Transverse colon (tissue), 4 donors: Measurements from ENCODE around the gene LTBP2. TPM values are rescaled to one million over a fixed set of nuclear protein-coding genes. Genes with fewer than 3 reads are reported as not detected.

Experiments
- DNase-seq: peaks from one replicate; pipeline ENCODE4 v3.0.0-alpha.2; 2019
- H3K27ac ChIP-seq, 4 donors: fragments of 200-600 bp; sonication (generic); 2 replicates each; pipeline ENCODE4 v1.5.1; 2016 to 2018; ENCODE audit warnings: inconsistent platforms in 4 of 4
- H3K27me3 ChIP-seq: fragments of 200-600 bp; sonication (generic); 2 replicates; pipeline ENCODE4 v1.5.1; 2017; ENCODE audit warnings: inconsistent platforms
- H3K36me3 ChIP-seq, 4 donors: fragments of 200-600 bp; sonication (generic); 2 replicates each; pipeline ENCODE4 v1.5.1; 2017 to 2019; ENCODE audit warnings: inconsistent platforms in 4 of 4
- H3K4me1 ChIP-seq, 4 donors: fragments of 200-600 bp; sonication (generic); 2 replicates each; pipeline ENCODE4 v1.5.1; 2017 to 2020; ENCODE audit warnings: inconsistent platforms in 4 of 4
- H3K4me3 ChIP-seq, 4 donors: fragments of 200-600 bp; sonication (generic); 1 replicate in 1 of 4; 2 replicates in 3 of 4; pipeline versions ENCODE4 v1.5.1 to v1.6.1; 2017 to 2019; ENCODE audit warnings: inconsistent platforms in 4 of 4
- H3K9me3 ChIP-seq, 2 donors: fragments of 200-600 bp; sonication (generic); 2 replicates each; pipeline ENCODE4 v1.5.1; 2017 to 2019; ENCODE audit warnings: inconsistent platforms in 2 of 2
- CTCF ChIP-seq, 5 experiments: fragments of 200-600 bp in 3 of 5; fragments of 450-650 bp in 2 of 5; sonication (generic) in 3 of 5; IDR thresholded peaks; 1 replicate in 2 of 5; 2 replicates in 3 of 5; pipeline ENCODE4 v1.5.1; 2016 to 2017; ENCODE audit warnings: antibody characterized with exemption in 5 of 5, inconsistent platforms in 3 of 5, mild to moderate bottlenecking in 2 of 5, moderate library complexity in 1 of 5
- EP300 ChIP-seq: sonication (generic); formaldehyde crosslinking; IDR thresholded peaks from one replicate; pipeline ENCODE4 v1.6.1; 2017; ENCODE audit warnings: antibody characterized with exemption, low read depth
- POLR2A ChIP-seq: fragments of 450-650 bp; IDR thresholded peaks from one replicate; pipeline ENCODE4 v1.6.1; 2016; ENCODE audit warnings: antibody characterized with exemption, mild to moderate bottlenecking, moderate library complexity
- POLR2AphosphoS5 ChIP-seq, 3 donors: sonication (generic); formaldehyde crosslinking; IDR thresholded peaks; one replicate each; pipeline ENCODE4 v1.6.1; 2016; ENCODE audit warnings: antibody characterized with exemption in 3 of 3
- WGBS, 2 donors: methylation state at CpG; one replicate each; pipeline ENCODE4 v1.1.5; 2018; ENCODE audit warnings: low coverage in 1 of 2; 5-methylcytosine and 5-hydroxymethylcytosine counted together
- in situ Hi-C, 4 donors: fragments of 200-750 bp; cut with MboI; loops; one replicate each; pipeline versions ENCODE4 v1.15.0 to v1.15.1; 2017; ENCODE audit warnings: low sequenced_read_pairs in 3 of 4, low pct_ligation_motif_present in 1 of 4, low pct_unique_long_range_greater_than_20kb in 1 of 4
- intact Hi-C: fragments of 100-400 bp; cut with DNase I; formaldehyde crosslinking; loops from one replicate; pipeline ENCODE4 v1.15.1; 2023; ENCODE audit warnings: low total_unique reads
- total RNA-seq, 4 donors: library from RNA; depleted of rRNA; stranded (reverse); fragments of >200 nt; gene quantifications; one replicate each; pipeline ENCODE4 v1.1.0, GENCODE V29; 2016

The LTBP2 gene
- total RNA-seq, 4 donors from 2014 or later, result 9.7 to 15.3 (median 11.9) TPM

- no peak for DNase-seq
These were observed 56.5 kb downstream of the LTBP2 start for GRCh38 chr14:74555476-74556050.

GRCh38 chr14:74554742-74555362 lies 57.2 kb downstream of the LTBP2 start:
- TF ChIP-seq POLR2AphosphoS5 (IDR thresholded peaks at IDR 0.05), result no peak
- no peak for TF ChIP-seq CTCF (IDR thresholded peaks at IDR 0.05)
- no peak for TF ChIP-seq EP300
- no peak for TF ChIP-seq POLR2A
- H3K9me3 ChIP-seq, result no peaks in the 10 kb centered on the region
- H3K27me3 ChIP-seq, result no peaks in the 10 kb centered on the region
- in situ Hi-C loops (no loop called here), intact Hi-C loops (no loop called here)
- peaks cover 0 to 7% (median 0%) of the 10 kb centered on the region in 4 donors for H3K4me1 ChIP-seq
- H3K27ac ChIP-seq, result no peak overlapping the region
- DNase-seq, result no peak
- H3K36me3 ChIP-seq, result no peaks in the 10 kb centered on the region
- 73 to 78% methylated on average over 6 to 8 of the region's 8 CpGs for WGBS, 2 donors
- no peak overlapping the region for H3K4me3 ChIP-seq

More at GRCh38 chr14:74555476-74556050, 56.5 kb downstream of the LTBP2 start:
- H3K36me3 ChIP-seq, result no peaks in the 10 kb centered on the region
- TF ChIP-seq POLR2A, result no peak
- no peak for TF ChIP-seq EP300
- TF ChIP-seq CTCF (IDR thresholded peaks at IDR 0.05), result no peak
- no peak for TF ChIP-seq POLR2AphosphoS5 (IDR thresholded peaks at IDR 0.05)
- H3K27ac ChIP-seq, result no peak overlapping the region
- WGBS, 2 donors, result 88% methylated on average over 15 of the region's 15 CpGs; no CpG with 5 or more reads in 1 of the 2 donors
- intact Hi-C loops (no loop called here), in situ Hi-C loops (no loop called here)
- no peaks in the 10 kb centered on the region for H3K9me3 ChIP-seq
- H3K4me1 ChIP-seq, result peaks cover 0 to 7% (median 0%) of the 10 kb centered on the region in 4 donors
- H3K27me3 ChIP-seq, result no peaks in the 10 kb centered on the region
- no peak overlapping the region for H3K4me3 ChIP-seq

- H3K4me1 ChIP-seq, result peaks cover 0 to 7% (median 0%) of the 10 kb centered on the region in 4 donors
- H3K36me3 ChIP-seq, result no peaks in the 10 kb centered on the region
- H3K27me3 ChIP-seq, result no peaks in the 10 kb centered on the region
- H3K27ac ChIP-seq, result peak overlapping the region; percentile 23 to 38 (median 32)
- DNase-seq, result peak; percentile 44
- 76% methylated on average over 6 of the region's 6 CpGs; no CpG with 5 or more reads in 1 of the 2 donors for WGBS, 2 donors
- intact Hi-C loops, result no loop called here
- H3K9me3 ChIP-seq, result no peaks in the 10 kb centered on the region
- no peak overlapping the region for H3K4me3 ChIP-seq
- TF ChIP-seq POLR2AphosphoS5 (IDR thresholded peaks at IDR 0.05) (peak in 2 of 3 donors; percentile 13 to 36), CTCF (IDR thresholded peaks at IDR 0.05) (no peak)
- in situ Hi-C loops, result no loop called here
These were observed 59.4 kb downstream of the LTBP2 start for GRCh38 chr14:74552623-74553022.

GRCh38 chr14:74551431-74552371 lies 60.3 kb downstream of the LTBP2 start:
- H3K9me3 ChIP-seq, result no peaks in the 10 kb centered on the region
- H3K4me1 ChIP-seq, result peaks cover 0 to 7% (median 0%) of the 10 kb centered on the region in 4 donors
- H3K27me3 ChIP-seq, result no peaks in the 10 kb centered on the region
- H3K36me3 ChIP-seq, result no peaks in the 10 kb centered on the region
- 60 to 67% methylated on average over 7 to 17 of the region's 21 CpGs for WGBS, 2 donors
- intact Hi-C loops, result no loop called here
- no peak overlapping the region for H3K4me3 ChIP-seq
- in situ Hi-C loops, result no loop called here
- DNase-seq, result no peak
- peak overlapping the region; percentile 23 to 38 (median 32) for H3K27ac ChIP-seq
- no peak for TF ChIP-seq EP300
- TF ChIP-seq CTCF (IDR thresholded peaks at IDR 0.05), result no peak
- no peak for TF ChIP-seq POLR2AphosphoS5 (IDR thresholded peaks at IDR 0.05)
- TF ChIP-seq POLR2A, result no peak
